ENCODE data around the gene PAF1. TPM values are rescaled to one million over a fixed set of nuclear protein-coding genes. Genes with fewer than 3 reads are reported as not detected.

Gene PAF1
- total and polyA plus RNA-seq, 2 of the 13 experiments (the other 11 are each of a cell fraction or from before 2014, with no cell fraction given), result 30.2 to 31.1 TPM

GRCh38 chr19:39405958-39406655 lies 15.2 kb upstream of the PAF1 start (continued):
- TF ChIP-seq ZNF609 (CRISPR knock-in tag; IDR thresholded peaks at IDR 0.05; ENCODE audit: borderline replicate concordance) (no peak), PATZ1 (CRISPR knock-in tag; IDR thresholded peaks at IDR 0.05) (peak; percentile 25; the same call in 1 of the 2 replicates), ZMAT3 (CRISPR knock-in tag; conservative IDR thresholded peaks at IDR 0.05) (no peak), SP140L (CRISPR knock-in tag; IDR thresholded peaks at IDR 0.05; ENCODE audit: borderline replicate concordance) (no peak), ASH2L (IDR thresholded peaks at IDR 0.05; ENCODE audit: insufficient read length, low read depth, low read length) (no peak), TBP (CRISPR knock-in tag; IDR thresholded peaks at IDR 0.05) (0 out of 2 replicates have a peak, but pooled peaks have one; percentile 14), ZNF20 (CRISPR knock-in tag; IDR thresholded peaks at IDR 0.05) (no peak), TFE3 (CRISPR knock-in tag; IDR thresholded peaks at IDR 0.05) (no peak), TMF1 (CRISPR knock-in tag; IDR thresholded peaks at IDR 0.05; ENCODE audit: low read depth) (no peak), GATAD2A (CRISPR knock-in tag; IDR thresholded peaks at IDR 0.05) (0 out of 2 replicates have a peak, but pooled peaks have one; percentile 2), THAP11 (CRISPR knock-in tag; IDR thresholded peaks at IDR 0.05) (no peak), CREB1 (IDR thresholded peaks at IDR 0.05) (no peak), CREB1 (CRISPR knock-in tag; IDR thresholded peaks at IDR 0.05) (no peak), ZNF513 (CRISPR knock-in tag; conservative IDR thresholded peaks at IDR 0.05) (no peak), ZNF792 (CRISPR knock-in tag; IDR thresholded peaks at IDR 0.05) (no peak), MNT (IDR thresholded peaks at IDR 0.05) (no peak), ATF2 (CRISPR knock-in tag; IDR thresholded peaks at IDR 0.05) (no peak)

All from HepG2 (cell line).